OCI-LY3 (cell line): ENCODE measurements around the gene SLC23A1.

Experiments
- H2AFZ ChIP-seq: fragments of 200-600, 300-600 bp; shearing (Covaris generic); 2 replicates; pipeline ENCODE4 v1.6.0; 2014; ENCODE audit warnings: antibody characterized with exemption, low read depth, low read length
- H3K27ac ChIP-seq: fragments of 200-600, 300-600 bp; sonication (generic); 2 replicates; pipeline ENCODE4 v1.5.1; 2014; ENCODE audit warnings: mild to moderate bottlenecking, low read length, moderate library complexity, mixed read lengths
- H3K27me3 ChIP-seq: fragments of 200-600, 300-600 bp; sonication (generic); 2 replicates; pipeline ENCODE4 v1.6.1; 2014; ENCODE audit warnings: low read depth, low read length, mixed read lengths
- H3K36me3 ChIP-seq: fragments of 200-600, 300-600 bp; sonication (generic); replicated peaks from 2 replicates; pipeline ENCODE3; 2014; ENCODE audit warnings: low read depth, low read length, mixed read lengths
- H3K4me1 ChIP-seq: fragments of 300-600, 200-600 bp; sonication (generic); 2 replicates; pipeline ENCODE4 v1.6.1; 2014; ENCODE audit warnings: low read length, mixed read lengths
- H3K4me2 ChIP-seq: fragments of 200-600, 300-600 bp; sonication (generic); 2 replicates; pipeline ENCODE4 v1.6.1; 2014; ENCODE audit warnings: low read length, mixed read lengths
- H3K4me3 ChIP-seq: fragments of 300-600, 200-600 bp; sonication (generic); 2 replicates; pipeline ENCODE4 v1.5.1; 2014; ENCODE audit warnings: antibody characterized with exemption, mild to moderate bottlenecking, low read length, moderate library complexity
- H3K79me2 ChIP-seq: fragments of 300-600, 200-600 bp; shearing (Covaris generic); 2 replicates; pipeline ENCODE4 v1.6.1; 2014; ENCODE audit warnings: mild to moderate bottlenecking, low read length, mixed read lengths
- H3K9ac ChIP-seq: fragments of 300-600, 200-600 bp; shearing (Covaris generic); 2 replicates; pipeline ENCODE4 v1.6.0; 2014; ENCODE audit warnings: mild to moderate bottlenecking, low read length, moderate library complexity
- H3K9me3 ChIP-seq: fragments of 200-600, 300-600 bp; shearing (Covaris generic); 2 replicates; pipeline ENCODE4 v1.6.1; 2014; ENCODE audit warnings: low read length, mixed read lengths; ENCODE audit not compliant: insufficient read depth
- H4K20me1 ChIP-seq: fragments of 200-600, 300-600 bp; sonication (generic); 2 replicates; pipeline ENCODE4 v1.6.1; 2016; ENCODE audit warnings: low read length, mixed read lengths; ENCODE audit not compliant: insufficient read depth
- CTCF ChIP-seq: fragments of 200-600, 300-600 bp; sonication (generic); IDR thresholded peaks from 2 replicates; pipeline ENCODE4 v1.5.1; 2014; ENCODE audit warnings: antibody characterized with exemption, low read length, low read depth
- EZH2phosphoT487 ChIP-seq: fragments of 200-600 bp; shearing (Covaris generic); IDR thresholded peaks from 2 replicates; pipeline ENCODE4 v1.6.1; 2018; ENCODE audit warnings: antibody characterized with exemption, mixed run types, low read depth

The SLC23A1 gene

DNA sequence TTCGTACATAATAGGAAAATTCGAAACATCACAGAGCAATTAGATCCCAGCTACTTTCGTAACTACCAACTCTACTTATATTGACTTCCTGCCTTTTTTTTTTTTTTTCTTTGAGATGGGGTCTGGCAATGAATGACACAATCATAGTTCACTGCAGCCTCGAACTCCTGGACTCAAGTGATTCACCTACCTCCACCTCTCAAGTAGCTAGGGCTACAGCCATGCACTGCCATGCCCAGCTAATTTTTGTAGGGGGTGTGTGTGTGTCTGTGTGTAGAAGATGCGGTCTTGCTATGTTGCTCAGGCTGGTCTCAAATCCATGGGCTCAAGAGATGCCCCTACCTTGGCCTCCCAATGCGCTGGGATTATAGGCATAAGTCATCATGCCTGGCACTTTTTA, 47.3 kb downstream of the SLC23A1 start:
- H3K4me1 ChIP-seq = no peaks in the 10 kb centered on the region
- no peak for TF ChIP-seq EZH2phosphoT487
- no peak for TF ChIP-seq CTCF
- no peak overlapping the region for H3K4me2 ChIP-seq
- H3K36me3 ChIP-seq = peaks cover 13% of the 10 kb centered on the region
- no peak overlapping the region for H3K9ac ChIP-seq
- H3K9me3 ChIP-seq = no peaks in the 10 kb centered on the region
- no peaks in the 10 kb centered on the region for H4K20me1 ChIP-seq
- no peak overlapping the region for H3K27ac ChIP-seq
- H3K79me2 ChIP-seq = no peaks in the 10 kb centered on the region
- H3K4me3 ChIP-seq = no peak overlapping the region
- H3K27me3 ChIP-seq = no peaks in the 10 kb centered on the region
- H2AFZ ChIP-seq = no peak overlapping the region
